Astrocyte of the spinal cord (primary cell): ENCODE results near the gene NLRP1.
"Not testable (repeated sequence)": the region's sequence is repeated elsewhere in the genome, so short reads cannot be mapped to it uniquely, and the experiment has no call there.

Experiments
- DNase-seq: peaks from one replicate; pipeline ENCODE4 v3.0.0; 2011; ENCODE audit warnings: low read depth, low spot score
- H3K4me3 ChIP-seq: 2 replicates; pipeline ENCODE4 v1.5.1; 2011; ENCODE audit warnings: low read depth, mild to moderate bottlenecking, low read length, moderate library complexity
- in situ Hi-C: cut with HindIII; loops from 2 replicates; pipeline ENCODE4 v1.10.0; 2017; ENCODE audit warnings: low sequenced_read_pairs
- TF ChIP-seq, protein P1 (sequence below): IDR thresholded peaks from 2 replicates; pipeline ENCODE4 v1.5.1; 2012; ENCODE audit warnings: low read depth, mild to moderate bottlenecking, low read length, inconsistent platforms

NLRP1 gene

DNA sequence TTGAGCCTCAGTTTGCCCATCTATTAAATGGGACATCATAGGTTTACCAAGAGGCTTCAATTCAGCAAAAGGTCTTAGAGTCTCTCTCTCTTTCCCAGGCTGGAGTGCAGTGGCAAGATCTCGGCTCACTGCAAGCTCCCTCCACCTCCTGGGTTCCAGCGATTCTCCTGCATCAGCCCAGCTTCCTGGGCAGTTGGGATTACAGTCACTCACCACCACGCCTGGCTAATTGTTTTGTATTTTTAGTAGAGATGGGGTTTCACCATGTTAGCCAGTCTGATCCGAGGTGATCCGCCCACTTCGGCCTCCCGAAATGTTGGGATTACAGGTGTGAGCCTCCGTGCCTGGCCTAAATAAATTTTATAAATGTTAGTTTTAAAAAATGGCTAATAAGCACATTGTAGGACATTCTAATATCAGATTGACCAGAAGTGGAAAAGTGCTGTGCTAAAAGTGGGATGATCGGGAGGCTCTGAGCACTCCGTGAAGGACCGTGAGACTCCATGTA lies 1.0 kb upstream of the NLRP1 start:
- H3K4me3 ChIP-seq, result no peak overlapping the region
- in situ Hi-C loops, result no loop called here
- no peak for DNase-seq
- TF ChIP-seq, protein P1, sequence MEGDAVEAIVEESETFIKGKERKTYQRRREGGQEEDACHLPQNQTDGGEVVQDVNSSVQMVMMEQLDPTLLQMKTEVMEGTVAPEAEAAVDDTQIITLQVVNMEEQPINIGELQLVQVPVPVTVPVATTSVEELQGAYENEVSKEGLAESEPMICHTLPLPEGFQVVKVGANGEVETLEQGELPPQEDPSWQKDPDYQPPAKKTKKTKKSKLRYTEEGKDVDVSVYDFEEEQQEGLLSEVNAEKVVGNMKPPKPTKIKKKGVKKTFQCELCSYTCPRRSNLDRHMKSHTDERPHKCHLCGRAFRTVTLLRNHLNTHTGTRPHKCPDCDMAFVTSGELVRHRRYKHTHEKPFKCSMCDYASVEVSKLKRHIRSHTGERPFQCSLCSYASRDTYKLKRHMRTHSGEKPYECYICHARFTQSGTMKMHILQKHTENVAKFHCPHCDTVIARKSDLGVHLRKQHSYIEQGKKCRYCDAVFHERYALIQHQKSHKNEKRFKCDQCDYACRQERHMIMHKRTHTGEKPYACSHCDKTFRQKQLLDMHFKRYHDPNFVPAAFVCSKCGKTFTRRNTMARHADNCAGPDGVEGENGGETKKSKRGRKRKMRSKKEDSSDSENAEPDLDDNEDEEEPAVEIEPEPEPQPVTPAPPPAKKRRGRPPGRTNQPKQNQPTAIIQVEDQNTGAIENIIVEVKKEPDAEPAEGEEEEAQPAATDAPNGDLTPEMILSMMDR, result no peak

DNA sequence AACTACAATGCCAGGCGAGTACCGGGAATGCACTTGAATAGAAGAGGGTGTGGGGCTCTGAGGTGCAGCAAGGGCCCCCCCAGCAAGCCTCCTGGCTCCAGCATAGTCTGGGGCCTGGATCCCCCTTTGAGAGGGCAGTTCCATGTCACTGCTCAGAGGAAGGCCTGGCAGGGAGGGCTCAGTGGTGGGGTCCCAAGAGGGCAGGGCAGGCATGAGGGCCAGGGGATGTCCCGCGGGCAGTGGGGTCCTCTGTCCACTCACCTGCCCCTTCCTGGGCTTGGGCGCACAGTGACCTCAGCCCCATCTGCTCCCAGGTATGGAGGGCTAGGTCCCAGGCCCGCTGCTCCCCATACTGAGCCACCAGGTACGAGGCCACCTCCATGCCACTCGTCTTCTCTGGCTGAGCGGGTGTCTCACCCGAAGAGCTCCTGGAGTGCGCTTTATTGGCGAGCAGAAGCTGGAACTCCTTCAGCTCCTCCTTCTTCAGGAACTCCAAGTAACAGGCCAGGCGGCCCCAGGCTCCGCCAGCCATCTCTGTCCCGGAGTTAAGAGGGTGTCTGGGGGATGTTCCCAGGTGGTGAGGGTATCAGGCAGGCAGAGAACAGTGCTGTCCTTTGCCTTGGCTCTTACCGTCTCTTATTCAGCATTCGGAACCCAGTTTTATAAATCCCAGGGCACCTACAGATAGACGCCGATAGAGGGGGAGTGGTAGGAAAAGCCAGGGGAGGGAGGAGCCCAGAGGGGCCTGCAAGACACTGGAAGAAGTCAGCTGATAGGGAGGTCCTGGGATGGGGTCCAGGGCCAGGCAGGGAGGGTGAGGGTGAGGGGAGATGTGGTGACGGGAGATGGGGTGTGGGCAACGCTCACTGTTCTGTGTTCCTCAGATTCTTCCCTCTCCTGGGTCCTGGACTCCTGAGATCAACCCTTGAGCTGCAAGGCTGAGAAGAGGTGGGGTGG lies 605 bp downstream of the NLRP1 start:
- DNase-seq, result no peak
- TF ChIP-seq, protein P1, result no peak
- in situ Hi-C loops, result no loop called here
- peak overlapping the region; percentile 28 for H3K4me3 ChIP-seq

DNA sequence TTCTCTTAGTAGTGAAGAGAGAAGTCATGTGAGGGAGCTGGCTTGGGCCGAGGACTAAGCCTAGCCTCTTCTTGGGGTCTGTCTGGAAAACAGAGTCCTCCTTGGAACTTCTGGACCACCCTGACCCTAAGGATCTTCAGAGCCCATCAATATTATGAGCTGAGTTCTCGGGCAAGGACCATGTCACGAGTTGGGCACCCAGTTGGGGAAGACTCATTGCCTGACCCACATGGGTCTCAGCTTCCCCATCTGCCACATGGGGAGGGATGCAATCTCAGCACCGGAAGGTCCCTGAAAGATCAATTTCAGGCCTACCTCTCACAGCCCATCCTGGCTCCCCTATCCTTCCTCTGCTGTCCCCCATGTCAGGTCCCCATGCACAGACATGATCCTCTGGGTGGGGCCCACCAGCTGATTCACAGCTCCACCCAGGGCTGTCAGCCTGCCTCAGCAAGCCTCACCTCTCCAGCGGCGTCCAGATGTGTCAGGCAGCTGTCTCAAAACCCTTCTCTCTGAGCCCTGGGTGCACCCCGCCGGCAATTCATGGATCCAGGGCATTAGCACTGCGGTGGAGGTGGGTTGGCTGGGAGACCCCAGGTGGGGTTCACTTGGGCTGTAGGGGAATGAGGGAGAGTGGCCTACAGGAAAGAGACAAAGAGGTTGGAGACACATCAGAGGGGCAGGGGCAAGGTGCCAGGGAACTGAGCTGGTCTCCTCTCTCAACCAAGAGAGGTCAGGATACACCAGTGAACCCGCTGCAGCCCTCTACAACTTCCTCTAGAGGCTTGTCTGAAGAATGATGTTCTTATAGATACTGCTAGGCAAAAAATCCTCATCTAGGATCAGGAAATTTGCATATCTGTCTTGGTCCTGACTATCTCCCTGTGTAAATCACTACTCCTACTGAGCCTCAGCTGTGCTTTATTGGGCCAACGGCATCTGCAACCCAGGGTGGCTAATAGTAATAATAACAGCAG lies 1.8 kb downstream of the NLRP1 start:
- TF ChIP-seq, protein P1, result no peak
- no peak for DNase-seq
- in situ Hi-C loops, result no loop called here
- no peak overlapping the region for H3K4me3 ChIP-seq

- no peak overlapping the region for H3K4me3 ChIP-seq
- in situ Hi-C loops, result no loop called here
- DNase-seq, result no peak
- TF ChIP-seq, protein P1, result no peak
Measured at GRCh38 chr17:5581655-5582054, 2.7 kb downstream of the NLRP1 start.

DNA sequence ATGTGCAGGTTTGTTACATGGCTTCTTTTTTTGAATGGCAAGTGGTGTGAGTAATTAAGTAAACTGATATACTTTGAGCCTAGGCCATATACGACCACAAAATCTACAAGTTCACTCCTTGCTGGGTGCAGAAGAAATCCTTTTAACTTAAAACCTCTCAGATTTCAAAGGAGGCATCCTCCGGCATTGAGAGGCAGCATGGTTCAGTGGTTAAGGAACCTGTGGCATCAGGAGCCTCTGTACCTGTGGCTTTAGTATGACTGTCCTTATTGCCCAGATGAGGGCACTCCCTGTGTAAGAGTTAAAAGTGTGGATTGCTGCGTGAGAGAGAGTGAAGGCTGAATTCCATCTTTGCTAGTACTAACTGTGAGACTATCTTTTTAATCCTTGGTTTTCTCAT lies 3.3 kb downstream of the NLRP1 start:
- TF ChIP-seq, protein P1, result no peak
- H3K4me3 ChIP-seq, result no peak overlapping the region
- no peak for DNase-seq
- in situ Hi-C loops, result no loop called here

- H3K4me3 ChIP-seq, result no peak overlapping the region
- in situ Hi-C loops, result no loop called here
- peak; percentile 15 for DNase-seq
- TF ChIP-seq, protein P1, result no peak
Measured at GRCh38 chr17:5580367-5580766, 3.9 kb downstream of the NLRP1 start.

DNA sequence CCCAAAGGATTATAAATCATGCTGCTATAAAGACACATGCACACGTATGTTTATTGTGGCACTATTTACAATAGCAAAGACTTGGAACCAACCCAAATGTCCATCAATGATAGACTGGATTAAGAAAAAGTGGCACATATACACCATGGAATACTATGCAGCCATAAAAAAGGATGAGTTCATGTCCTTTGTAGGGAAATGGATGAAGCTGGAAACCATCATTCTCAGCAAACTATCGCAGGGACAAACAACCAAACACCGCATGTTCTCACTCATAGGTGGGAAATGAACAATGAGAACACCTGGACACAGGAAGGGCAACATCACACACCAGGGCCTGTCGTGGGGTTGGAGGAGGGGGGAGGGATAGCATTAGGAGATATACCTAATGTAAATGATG lies 5.5 kb downstream of the NLRP1 start:
- in situ Hi-C loops, DNase-seq, H3K4me3 ChIP-seq: not testable (repeated sequence)

GRCh38 chr17:5573017-5573416 lies 11.3 kb downstream of the NLRP1 start:
- in situ Hi-C loops, H3K4me3 ChIP-seq, DNase-seq: not testable (repeated sequence)
